HL-60 (cell line): ENCODE results near the gene STPG4.

ENCODE experiments used
- GABPA ChIP-seq: IDR thresholded peaks from 2 replicates; pipeline ENCODE4 v1.6.1; 2012; ENCODE audit warnings: low read depth
- POLR2AphosphoS5 ChIP-seq: IDR thresholded peaks from 2 replicates; pipeline ENCODE4 v1.6.1; 2012; ENCODE audit warnings: low read depth
- SPI1 ChIP-seq: IDR thresholded peaks from 2 replicates; pipeline ENCODE4 v1.6.1; 2012; ENCODE audit warnings: low read depth, mild to moderate bottlenecking, borderline replicate concordance
- TF ChIP-seq, protein P1 (sequence below): IDR thresholded peaks from one replicate; pipeline ENCODE4 v1.5.1; 2011; ENCODE audit warnings: low read length, control low read depth, inconsistent platforms; ENCODE audit not compliant: insufficient read depth

- TF ChIP-seq, protein P1, sequence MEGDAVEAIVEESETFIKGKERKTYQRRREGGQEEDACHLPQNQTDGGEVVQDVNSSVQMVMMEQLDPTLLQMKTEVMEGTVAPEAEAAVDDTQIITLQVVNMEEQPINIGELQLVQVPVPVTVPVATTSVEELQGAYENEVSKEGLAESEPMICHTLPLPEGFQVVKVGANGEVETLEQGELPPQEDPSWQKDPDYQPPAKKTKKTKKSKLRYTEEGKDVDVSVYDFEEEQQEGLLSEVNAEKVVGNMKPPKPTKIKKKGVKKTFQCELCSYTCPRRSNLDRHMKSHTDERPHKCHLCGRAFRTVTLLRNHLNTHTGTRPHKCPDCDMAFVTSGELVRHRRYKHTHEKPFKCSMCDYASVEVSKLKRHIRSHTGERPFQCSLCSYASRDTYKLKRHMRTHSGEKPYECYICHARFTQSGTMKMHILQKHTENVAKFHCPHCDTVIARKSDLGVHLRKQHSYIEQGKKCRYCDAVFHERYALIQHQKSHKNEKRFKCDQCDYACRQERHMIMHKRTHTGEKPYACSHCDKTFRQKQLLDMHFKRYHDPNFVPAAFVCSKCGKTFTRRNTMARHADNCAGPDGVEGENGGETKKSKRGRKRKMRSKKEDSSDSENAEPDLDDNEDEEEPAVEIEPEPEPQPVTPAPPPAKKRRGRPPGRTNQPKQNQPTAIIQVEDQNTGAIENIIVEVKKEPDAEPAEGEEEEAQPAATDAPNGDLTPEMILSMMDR = no peak
- no peak for TF ChIP-seq SPI1
- no peak for TF ChIP-seq GABPA
- no peak for TF ChIP-seq POLR2AphosphoS5
These were observed 92.2 kb downstream of the STPG4 start for GRCh38 chr2:47062681-47063537.
